Spleen (tissue), 11 donors: Measurements from ENCODE around the gene CCNH. TPM values are rescaled to one million over a fixed set of nuclear protein-coding genes. Genes with fewer than 3 reads are reported as not detected.

Experiments
- DNase-seq: peaks from one replicate; pipeline ENCODE4 v3.0.0-alpha.2; 2020
- H3K27ac ChIP-seq, 8 donors: fragments of 200-600 bp; sonication (generic) in 7 of 8; 1 replicate in 4 of 8; 2 replicates in 4 of 8; pipeline versions ENCODE4 v1.5.0 to v1.8.0; 2016 to 2021; ENCODE audit warnings: inconsistent platforms in 4 of 8, mild to moderate bottlenecking in 4 of 8, moderate library complexity in 1 of 8
- H3K27me3 ChIP-seq, 7 donors: fragments of 200-600 bp; sonication (generic) in 6 of 7; replicated peaks in 1 of 7; 1 replicate in 4 of 7; 2 replicates in 3 of 7; pipeline versions ENCODE4 v1.5.0 to v1.8.0; 2016 to 2021; ENCODE audit warnings: inconsistent platforms in 3 of 7, mild to moderate bottlenecking in 1 of 7
- H3K36me3 ChIP-seq, 6 donors: fragments of 200-600 bp; sonication (generic) in 5 of 6; 1 replicate in 4 of 6; 2 replicates in 2 of 6; pipeline versions ENCODE4 v1.5.0 to v1.8.0; 2016 to 2021; ENCODE audit warnings: inconsistent platforms in 2 of 6
- H3K4me1 ChIP-seq, 6 donors: fragments of 200-600 bp; sonication (generic) in 5 of 6; 1 replicate in 3 of 6; 2 replicates in 3 of 6; pipeline versions ENCODE4 v1.5.0 to v1.8.0; 2016 to 2021; ENCODE audit warnings: inconsistent platforms in 3 of 6
- H3K4me3 ChIP-seq, 8 donors: fragments of 200-600 bp; sonication (generic) in 7 of 8; 1 replicate in 4 of 8; 2 replicates in 4 of 8; pipeline versions ENCODE4 v1.5.0 to v1.8.0; 2016 to 2021; ENCODE audit warnings: inconsistent platforms in 4 of 8, mild to moderate bottlenecking in 4 of 8, moderate library complexity in 2 of 8
- H3K9me3 ChIP-seq, 8 donors: fragments of 200-600 bp; sonication (generic) in 7 of 8; 1 replicate in 4 of 8; 2 replicates in 4 of 8; pipeline versions ENCODE4 v1.5.0 to v1.8.0; 2016 to 2021; ENCODE audit warnings: inconsistent platforms in 4 of 8
- CTCF ChIP-seq, 11 experiments: fragments of 200-600 bp in 7 of 11; fragments of 450-650 bp in 4 of 11; sonication (generic) in 4 of 11; IDR thresholded peaks in 8 of 11; conservative IDR thresholded peaks in 3 of 11; 1 replicate in 7 of 11; 2 replicates in 4 of 11; pipeline versions ENCODE4 v1.4.0 to v1.8.0; 2016 to 2021; ENCODE audit warnings: antibody characterized with exemption in 11 of 11, inconsistent platforms in 4 of 11, mild to moderate bottlenecking in 1 of 11
- POLR2A ChIP-seq, 3 donors: fragments of 450-650 bp; IDR thresholded peaks; one replicate each; pipeline ENCODE4 v1.5.1; 2017; ENCODE audit warnings: antibody characterized with exemption in 3 of 3, mild to moderate bottlenecking in 1 of 3
- POLR2AphosphoS5 ChIP-seq, 3 donors: sonication (generic); formaldehyde crosslinking; IDR thresholded peaks; one replicate each; pipeline ENCODE4 v1.5.1; 2017; ENCODE audit warnings: antibody characterized with exemption in 3 of 3
- WGBS, 5 donors: extraction: QIAGEN DNeasy Blood & Tissue Kit in 3 of 5; methylation state at CpG; one replicate each; pipeline versions ENCODE4 v1.1.5 to v1.1.7; 2013 to 2018; 5-methylcytosine and 5-hydroxymethylcytosine counted together
- intact Hi-C: fragments of 100-400 bp; cut with DNase I; formaldehyde crosslinking; loops from one replicate; pipeline ENCODE4 v1.15.0; 2023; ENCODE audit warnings: low total_unique reads
- polyA plus RNA-seq, 3 donors: library from polyadenylated mRNA; stranded (reverse); fragments of 200-250 nt; gene quantifications; one replicate each; pipeline ENCODE4 v1.2.1, GENCODE V29; 2013
- total RNA-seq, 7 donors: library from RNA; depleted of rRNA in 3 of 7; stranded (reverse); fragments of >200 nt in 3 of 7; fragmentation: NEBNext Ultra II Directional in 4 of 7; extraction: Animal tissue kit (Norgen Biotek cat#: 25700) in 4 of 7; gene quantifications; one replicate each; pipeline versions ENCODE4 v1.1.0 to v1.2.1, GENCODE V29; 2016 to 2021
- donor health status: healthy with polysubstance abuse.
- donor health status: DM: no; HTN: no; CAD: no; lungs with moderate emphysema.
- donor health status: DM: no; HTN: no; CAD: no.
- donor health status: Bipolar disorder and iron deficiency.
- donor health status: healthy.
- donor health status: DM: no; HTN: no; CAD: no.
- donor health status: DM: yes; HTN: yes; CAD: no.

CCNH gene
- total and polyA plus RNA-seq, 10 donors: 32.5 to 188 (median 70.8) TPM

GRCh38 chr5:87388129-87388528, 24.6 kb downstream of the CCNH start:
- Histone ChIP-seq H3K27me3 (no peaks in the 10 kb centered on the region), H3K9me3 (no peaks in the 10 kb centered on the region), H3K4me3 (no peak overlapping the region), H3K27ac (peak overlapping the region in 2 of 8 donors; percentile 5 to 12), H3K36me3 (peaks cover 2 to 100% (median 80%) of the 10 kb centered on the region in 6 donors), H3K4me1 (peaks cover 0 to 27% (median 5%) of the 10 kb centered on the region in 6 donors)
- 85 to 96% (median 89%) methylated on average over 2 of the region's 2 CpGs for WGBS, 5 donors
- TF ChIP-seq POLR2A (IDR thresholded peaks at IDR 0.05): no peak
- TF ChIP-seq POLR2AphosphoS5 (IDR thresholded peaks at IDR 0.05): no peak
- TF ChIP-seq CTCF (IDR thresholded peaks at IDR 0.05 in 8 of 11, conservative IDR thresholded peaks at IDR 0.05 in 3 of 11): no peak
- intact Hi-C loops: no loop called here
- DNase-seq: no peak

GRCh38 chr5:87385802-87386201, 26.9 kb downstream of the CCNH start:
- Histone ChIP-seq H3K4me3 (no peak overlapping the region), H3K36me3 (peaks cover 0 to 100% (median 68%) of the 10 kb centered on the region in 6 donors), H3K27me3 (no peaks in the 10 kb centered on the region), H3K27ac (no peak overlapping the region), H3K4me1 (peaks cover 0 to 23% (median 2%) of the 10 kb centered on the region in 6 donors), H3K9me3 (no peaks in the 10 kb centered on the region)
- intact Hi-C loops: no loop called here
- TF ChIP-seq POLR2AphosphoS5 (IDR thresholded peaks at IDR 0.05) (no peak), CTCF (IDR thresholded peaks at IDR 0.05 in 8 of 11, conservative IDR thresholded peaks at IDR 0.05 in 3 of 11) (no peak)
- no peak for DNase-seq
- 56 to 86% (median 65%) methylated on average over 2 of the region's 2 CpGs for WGBS, 5 donors

- H3K9me3 ChIP-seq: no peaks in the 10 kb centered on the region
- intact Hi-C loops: no loop called here
Measured at GRCh38 chr5:87383216-87383615, 29.5 kb downstream of the CCNH start.

GRCh38 chr5:87382224-87382623, 30.5 kb downstream of the CCNH start:
- intact Hi-C loops: no loop called here
- no peak for TF ChIP-seq POLR2A (IDR thresholded peaks at IDR 0.05)
- TF ChIP-seq POLR2AphosphoS5 (IDR thresholded peaks at IDR 0.05): no peak
- TF ChIP-seq CTCF (IDR thresholded peaks at IDR 0.05 in 8 of 11, conservative IDR thresholded peaks at IDR 0.05 in 3 of 11): no peak
- no peak overlapping the region for H3K27ac ChIP-seq
- WGBS, 5 donors: 94 to 99% (median 98%) methylated on average over 1 of the region's 1 CpG
- no peaks in the 10 kb centered on the region for H3K27me3 ChIP-seq
- peaks cover 0 to 100% (median 60%) of the 10 kb centered on the region in 6 donors for H3K36me3 ChIP-seq
- H3K4me1 ChIP-seq: no peaks in the 10 kb centered on the region
- H3K9me3 ChIP-seq: no peaks in the 10 kb centered on the region
- no peak overlapping the region for H3K4me3 ChIP-seq
- DNase-seq: no peak

More at GRCh38 chr5:87383216-87383615, 29.5 kb downstream of the CCNH start:
- Histone ChIP-seq H3K4me3 (no peak overlapping the region), H3K4me1 (peaks cover 0 to 3% (median 0%) of the 10 kb centered on the region in 6 donors), H3K27ac (no peak overlapping the region), H3K27me3 (no peaks in the 10 kb centered on the region), H3K36me3 (peaks cover 0 to 100% (median 62%) of the 10 kb centered on the region in 6 donors)
- TF ChIP-seq POLR2AphosphoS5 (IDR thresholded peaks at IDR 0.05) (no peak), POLR2A (IDR thresholded peaks at IDR 0.05) (no peak), CTCF (IDR thresholded peaks at IDR 0.05 in 8 of 11, conservative IDR thresholded peaks at IDR 0.05 in 3 of 11) (no peak)
- 89 to 96% (median 96%) methylated on average over 1 of the region's 1 CpG for WGBS, 5 donors
- no peak for DNase-seq
